ENCODE data around the gene THADA.

THADA gene

GRCh38 chr2:43255296-43255910 lies 340.4 kb downstream of the THADA start:
- no peak for DNase-seq (ENCODE audit: low read depth in 2 of 3, low spot score in 1 of 3)

GRCh38 chr2:43254331-43254730 lies 341.5 kb downstream of the THADA start:
- DNase-seq (ENCODE audit: low read depth in 2 of 3, low spot score in 1 of 3) = no peak

- DNase-seq (ENCODE audit: low read depth in 2 of 3, low spot score in 1 of 3) = no peak
These were observed 344.6 kb downstream of the THADA start for GRCh38 chr2:43251171-43251731.

- no peak for DNase-seq (ENCODE audit: low read depth in 2 of 3, low spot score in 1 of 3)
These were observed 345.8 kb downstream of the THADA start for GRCh38 chr2:43250015-43250414.

- no peak for DNase-seq (ENCODE audit: low read depth in 2 of 3, low spot score in 1 of 3)
These were observed 347.2 kb downstream of the THADA start for GRCh38 chr2:43248621-43249020.

- DNase-seq (ENCODE audit: low read depth in 2 of 3, low spot score in 1 of 3) = no peak
These were observed 349.2 kb downstream of the THADA start for GRCh38 chr2:43246641-43247040.

GRCh38 chr2:43241558-43241957 lies 354.3 kb downstream of the THADA start:
- DNase-seq (ENCODE audit: low read depth in 2 of 3, low spot score in 1 of 3) = no peak

GRCh38 chr2:43240766-43241150 lies 355.1 kb downstream of the THADA start:
- no peak for DNase-seq (ENCODE audit: low read depth in 2 of 3, low spot score in 1 of 3)

GRCh38 chr2:43239981-43240765 lies 355.7 kb downstream of the THADA start:
- DNase-seq (ENCODE audit: low read depth in 2 of 3, low spot score in 1 of 3) = no peak

GRCh38 chr2:43238813-43239212 lies 357.0 kb downstream of the THADA start:
- no peak for DNase-seq (ENCODE audit: low read depth in 2 of 3, low spot score in 1 of 3)

- no peak for DNase-seq (ENCODE audit: low read depth in 2 of 3, low spot score in 1 of 3)
These were observed 357.7 kb downstream of the THADA start for GRCh38 chr2:43238176-43238575.

GRCh38 chr2:43233218-43234212 lies 362.3 kb downstream of the THADA start:
- no peak for DNase-seq (ENCODE audit: low read depth in 2 of 3, low spot score in 1 of 3)

- DNase-seq (ENCODE audit: low read depth in 2 of 3, low spot score in 1 of 3) = no peak
These were observed 364.6 kb downstream of the THADA start for GRCh38 chr2:43230951-43231827.

- DNase-seq (ENCODE audit: low read depth in 2 of 3, low spot score in 1 of 3) = no peak
These were observed 365.4 kb downstream of the THADA start for GRCh38 chr2:43230351-43230885.

- no peak for DNase-seq (ENCODE audit: low read depth in 2 of 3, low spot score in 1 of 3)
These were observed 366.8 kb downstream of the THADA start for GRCh38 chr2:43228756-43229659.

- DNase-seq (ENCODE audit: low read depth in 2 of 3, low spot score in 1 of 3) = no peak
These were observed 367.5 kb downstream of the THADA start for GRCh38 chr2:43228321-43228751.

GRCh38 chr2:43227830-43228281 lies 368.0 kb downstream of the THADA start:
- no peak for DNase-seq (ENCODE audit: low read depth in 2 of 3, low spot score in 1 of 3)

- peak in 2 of 3 donors; percentile 35 to 62 for DNase-seq (ENCODE audit: low read depth in 2 of 3, low spot score in 1 of 3)
These were observed 368.6 kb downstream of the THADA start for GRCh38 chr2:43226955-43227829.
